Measurements from ENCODE around the gene KREMEN1.

Gene KREMEN1

GRCh38 chr22:29142116-29142515, 69.3 kb downstream of the KREMEN1 start:
- CTCF ChIA-PET: interaction anchor here (8.1 kb wide), 1 partner anchor 11 kb away, joined by 69 read pairs; no protein-coding TSS in a partner anchor
- TF ChIP-seq CTCF (IDR thresholded peaks at IDR 0.05; ENCODE audit: insufficient read depth, low read length, missing control alignments): no peak
- no peak overlapping the region for H3K4me3 ChIP-seq (ENCODE audit: low read depth, low read length)
- POLR2A ChIA-PET: no interaction called here
- no peak for DNase-seq (ENCODE audit: low read depth, low spot score)

- DNase-seq (ENCODE audit: low read depth, low spot score): no peak
- H3K4me3 ChIP-seq (ENCODE audit: low read depth, low read length): no peak overlapping the region
- TF ChIP-seq CTCF (IDR thresholded peaks at IDR 0.05; ENCODE audit: insufficient read depth, low read length, missing control alignments): no peak
- POLR2A ChIA-PET: interaction anchor here (0.7 kb wide), 1 partner anchor 22 kb away, joined by 3 read pairs; no protein-coding TSS in a partner anchor
- CTCF ChIA-PET: interaction anchor here (1.1 to 8.1 kb wide), 2 partner anchors 9 to 20 kb away, joined by 4 to 69 read pairs; no protein-coding TSS in a partner anchor
These were observed 71.3 kb downstream of the KREMEN1 start for GRCh38 chr22:29143941-29144785.

- no peak overlapping the region for H3K4me3 ChIP-seq (ENCODE audit: low read depth, low read length)
- TF ChIP-seq CTCF (IDR thresholded peaks at IDR 0.05; ENCODE audit: insufficient read depth, low read length, missing control alignments): no peak
- ChIA-PET POLR2A (no interaction called here), CTCF (interaction anchor here (8.1 kb wide), 1 partner anchor 9 kb away, joined by 69 read pairs; no protein-coding TSS in a partner anchor)
- DNase-seq (ENCODE audit: low read depth, low spot score): no peak
These were observed 71.9 kb downstream of the KREMEN1 start for GRCh38 chr22:29144786-29145160.

GRCh38 chr22:29145321-29146072, 72.7 kb downstream of the KREMEN1 start:
- DNase-seq (ENCODE audit: low read depth, low spot score): no peak
- H3K4me3 ChIP-seq (ENCODE audit: low read depth, low read length): no peak overlapping the region
- CTCF ChIA-PET: interaction anchor here (1.1 to 1.3 kb wide), 2 partner anchors 9 to 290 kb away, joined by 4 to 6 read pairs; no protein-coding TSS in a partner anchor
- no peak for TF ChIP-seq CTCF (IDR thresholded peaks at IDR 0.05; ENCODE audit: insufficient read depth, low read length, missing control alignments)
- POLR2A ChIA-PET: no interaction called here

- TF ChIP-seq CTCF (IDR thresholded peaks at IDR 0.05; ENCODE audit: insufficient read depth, low read length, missing control alignments): no peak
- POLR2A ChIA-PET: no interaction called here
- H3K4me3 ChIP-seq (ENCODE audit: low read depth, low read length): no peak overlapping the region
- DNase-seq (ENCODE audit: low read depth, low spot score): no peak
- CTCF ChIA-PET: interaction anchor here (1.1 to 1.3 kb wide), 2 partner anchors 8 to 291 kb away, joined by 4 to 6 read pairs; no protein-coding TSS in a partner anchor
These were observed 73.3 kb downstream of the KREMEN1 start for GRCh38 chr22:29146091-29146560.

GRCh38 chr22:29146771-29147170, 73.9 kb downstream of the KREMEN1 start:
- H3K4me3 ChIP-seq (ENCODE audit: low read depth, low read length): no peak overlapping the region
- TF ChIP-seq CTCF (IDR thresholded peaks at IDR 0.05; ENCODE audit: insufficient read depth, low read length, missing control alignments): no peak
- DNase-seq (ENCODE audit: low read depth, low spot score): no peak
- ChIA-PET POLR2A (no interaction called here), CTCF (interaction anchor here (1.3 kb wide), 1 partner anchor 7 kb away, joined by 6 read pairs; no protein-coding TSS in a partner anchor)
